ENCODE measurements around the gene TTC39A. TPM values are rescaled to one million over a fixed set of nuclear protein-coding genes. Genes with fewer than 3 reads are reported as not detected.
"Not testable (repeated sequence)": the region's sequence is repeated elsewhere in the genome, so short reads cannot be mapped to it uniquely, and the experiment has no call there.

The TTC39A gene
- total RNA-seq, 3 donors from 2014 or later (not counting 1 experiment from before 2014, with no cell fraction given): 0.38 TPM; not detected in 2

DNA sequence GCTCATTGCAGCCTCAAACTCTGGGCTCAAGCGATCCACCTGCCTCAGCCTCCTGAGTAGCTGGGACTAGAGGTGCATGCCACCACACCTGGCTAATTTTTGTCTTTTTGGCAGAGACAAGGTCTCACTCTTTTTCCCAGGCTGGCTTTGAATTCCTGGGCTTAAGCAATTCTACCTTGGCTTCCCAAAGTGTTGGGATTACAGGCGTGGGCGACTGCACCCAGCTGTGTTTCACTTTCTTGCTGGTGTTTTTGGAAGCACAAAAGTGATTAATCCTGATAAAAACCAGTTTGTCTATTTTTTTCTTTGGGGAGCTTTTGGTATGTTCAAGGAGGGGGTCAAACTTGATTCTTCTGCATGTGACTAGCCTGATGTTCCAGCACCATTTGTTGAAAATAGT lies 75.0 kb downstream of the TTC39A start:
- no peak for ATAC-seq
- intact Hi-C loops (cut with micrococcal nuclease): no loop called here
- H3K27me3 ChIP-seq (ENCODE audit: control insufficient read depth, insufficient read depth, low read length): no peaks in the 10 kb centered on the region
- Mint-ChIP-seq H3K27ac (no peak overlapping the region), H3K36me3 (no peaks in the 10 kb centered on the region), H3K4me1 (peaks cover 38 to 40% of the 10 kb centered on the region in 2 donors), H3K4me3 (no peak overlapping the region), H3K9me3 (no peaks in the 10 kb centered on the region), H3K27me3 (ENCODE audit: low read depth in 2 of 2) (no peaks in the 10 kb centered on the region)
- H3K27ac ChIP-seq (ENCODE audit: low read length): no peak overlapping the region
- TF ChIP-seq, protein P1, sequence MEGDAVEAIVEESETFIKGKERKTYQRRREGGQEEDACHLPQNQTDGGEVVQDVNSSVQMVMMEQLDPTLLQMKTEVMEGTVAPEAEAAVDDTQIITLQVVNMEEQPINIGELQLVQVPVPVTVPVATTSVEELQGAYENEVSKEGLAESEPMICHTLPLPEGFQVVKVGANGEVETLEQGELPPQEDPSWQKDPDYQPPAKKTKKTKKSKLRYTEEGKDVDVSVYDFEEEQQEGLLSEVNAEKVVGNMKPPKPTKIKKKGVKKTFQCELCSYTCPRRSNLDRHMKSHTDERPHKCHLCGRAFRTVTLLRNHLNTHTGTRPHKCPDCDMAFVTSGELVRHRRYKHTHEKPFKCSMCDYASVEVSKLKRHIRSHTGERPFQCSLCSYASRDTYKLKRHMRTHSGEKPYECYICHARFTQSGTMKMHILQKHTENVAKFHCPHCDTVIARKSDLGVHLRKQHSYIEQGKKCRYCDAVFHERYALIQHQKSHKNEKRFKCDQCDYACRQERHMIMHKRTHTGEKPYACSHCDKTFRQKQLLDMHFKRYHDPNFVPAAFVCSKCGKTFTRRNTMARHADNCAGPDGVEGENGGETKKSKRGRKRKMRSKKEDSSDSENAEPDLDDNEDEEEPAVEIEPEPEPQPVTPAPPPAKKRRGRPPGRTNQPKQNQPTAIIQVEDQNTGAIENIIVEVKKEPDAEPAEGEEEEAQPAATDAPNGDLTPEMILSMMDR (IDR thresholded peaks at IDR 0.05): no peak
- H3K4me3 ChIP-seq (ENCODE audit: low read length): no peak overlapping the region
- H3K36me3 ChIP-seq (ENCODE audit: control insufficient read depth, insufficient read depth, low read length): no peaks in the 10 kb centered on the region
- no peaks in the 10 kb centered on the region for H3K9me3 ChIP-seq (ENCODE audit: control insufficient read depth, insufficient read depth, low read length)
- DNase-seq: no peak
- 96% methylated on average over 3 of the region's 3 CpGs for WGBS (ENCODE audit: insufficient coverage)
- H3K4me1 ChIP-seq (ENCODE audit: control insufficient read depth, insufficient read depth, low read length): peaks cover 5% of the 10 kb centered on the region

DNA sequence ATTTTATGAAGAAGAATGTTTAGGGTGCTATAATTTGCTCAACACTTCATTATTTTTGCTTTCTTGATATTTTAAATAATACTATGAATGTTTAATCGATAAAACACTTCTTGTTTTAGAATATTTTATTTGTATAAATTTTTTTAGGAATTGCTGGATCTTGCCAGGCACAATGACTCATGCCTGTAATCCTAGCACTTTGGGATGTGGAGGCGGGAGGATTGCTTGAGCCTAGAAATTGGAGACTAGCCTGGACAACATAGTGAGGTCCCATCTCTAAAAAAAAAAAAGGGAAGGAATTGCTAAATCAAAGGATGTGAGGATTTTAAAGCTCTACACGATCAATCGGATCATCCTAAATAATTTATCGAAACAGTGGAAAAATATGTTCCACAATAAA lies 76.7 kb downstream of the TTC39A start:
- TF ChIP-seq, protein P1 (IDR thresholded peaks at IDR 0.05): no peak
- ATAC-seq (no peak), DNase-seq (no peak)
- no peaks in the 10 kb centered on the region for H3K27me3 ChIP-seq (ENCODE audit: control insufficient read depth, insufficient read depth, low read length)
- Mint-ChIP-seq H3K4me1 (peaks cover 30 to 36% of the 10 kb centered on the region in 2 donors), H3K36me3 (no peaks in the 10 kb centered on the region), H3K27me3 (ENCODE audit: low read depth in 2 of 2) (no peaks in the 10 kb centered on the region), H3K4me3 (no peak overlapping the region), H3K27ac (no peak overlapping the region), H3K9me3 (no peaks in the 10 kb centered on the region)
- no peaks in the 10 kb centered on the region for H3K36me3 ChIP-seq (ENCODE audit: control insufficient read depth, insufficient read depth, low read length)
- intact Hi-C loops (cut with micrococcal nuclease): no loop called here
- H3K9me3 ChIP-seq (ENCODE audit: control insufficient read depth, insufficient read depth, low read length): no peaks in the 10 kb centered on the region
- no peak overlapping the region for H3K27ac ChIP-seq (ENCODE audit: low read length)
- peaks cover 5% of the 10 kb centered on the region for H3K4me1 ChIP-seq (ENCODE audit: control insufficient read depth, insufficient read depth, low read length)
- 100% methylated on average over 1 of the region's 5 CpGs for WGBS (ENCODE audit: insufficient coverage)
- H3K4me3 ChIP-seq (ENCODE audit: low read length): no peak overlapping the region

DNA sequence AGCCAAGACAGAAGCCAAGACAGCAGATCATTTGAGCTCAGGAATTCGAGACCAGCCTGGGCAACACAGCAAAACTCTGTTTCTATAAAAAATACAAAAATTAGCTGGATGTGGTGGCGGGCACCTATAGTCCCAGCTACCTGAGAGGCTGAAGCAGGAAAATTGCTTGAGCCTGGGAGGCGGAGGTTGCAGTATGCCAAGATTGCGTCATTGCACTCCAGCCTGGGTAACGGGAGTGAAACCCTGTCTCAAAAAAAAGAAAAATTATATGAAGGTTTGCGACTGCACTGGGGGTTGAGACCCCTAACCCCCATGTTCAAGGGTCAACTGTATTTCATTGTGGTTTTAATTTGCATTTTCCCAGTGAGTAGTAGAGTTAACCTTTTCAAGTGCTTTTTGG lies 78.0 kb downstream of the TTC39A start:
- no peaks in the 10 kb centered on the region for H3K9me3 Mint-ChIP-seq
- no peaks in the 10 kb centered on the region for H3K9me3 ChIP-seq (ENCODE audit: control insufficient read depth, insufficient read depth, low read length)
- WGBS (ENCODE audit: insufficient coverage): 99% methylated on average over 6 of the region's 6 CpGs
- H3K4me3 Mint-ChIP-seq: no peak overlapping the region
- DNase-seq (no peak), ATAC-seq (no peak)
- H3K36me3 ChIP-seq (ENCODE audit: control insufficient read depth, insufficient read depth, low read length): no peaks in the 10 kb centered on the region
- H3K36me3 Mint-ChIP-seq: no peaks in the 10 kb centered on the region
- TF ChIP-seq, protein P1 (IDR thresholded peaks at IDR 0.05): no peak
- peaks cover 6% of the 10 kb centered on the region for H3K4me1 ChIP-seq (ENCODE audit: control insufficient read depth, insufficient read depth, low read length)
- no peaks in the 10 kb centered on the region for H3K27me3 Mint-ChIP-seq (ENCODE audit: low read depth in 2 of 2)
- intact Hi-C loops (cut with micrococcal nuclease): no loop called here
- H3K4me1 Mint-ChIP-seq: peaks cover 31 to 33% of the 10 kb centered on the region in 2 donors
- no peak overlapping the region for H3K27ac Mint-ChIP-seq
- H3K27ac ChIP-seq (ENCODE audit: low read length): no peak overlapping the region
- no peaks in the 10 kb centered on the region for H3K27me3 ChIP-seq (ENCODE audit: control insufficient read depth, insufficient read depth, low read length)
- H3K4me3 ChIP-seq (ENCODE audit: low read length): no peak overlapping the region

DNA sequence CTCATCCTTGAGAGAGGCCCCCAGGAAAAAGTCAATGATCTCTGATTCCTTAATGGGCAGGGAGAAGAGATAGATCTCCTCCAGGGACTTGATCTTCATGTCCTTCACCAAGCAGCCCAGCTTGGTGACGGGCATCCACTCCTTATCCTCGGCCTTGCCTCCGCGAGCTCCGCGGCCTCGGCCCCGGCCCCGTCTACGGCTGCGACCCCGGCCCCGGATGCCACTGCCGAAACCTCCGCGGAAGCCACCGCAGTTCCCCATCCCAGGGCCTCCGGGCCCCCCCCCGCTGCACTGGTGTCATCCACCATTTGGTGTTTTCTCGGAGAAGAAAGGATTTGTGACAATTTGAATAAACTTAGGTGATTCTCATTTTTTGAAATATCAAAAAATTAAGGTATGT lies 79.2 kb downstream of the TTC39A start:
- H3K9me3 ChIP-seq (ENCODE audit: control insufficient read depth, insufficient read depth, low read length); H3K9me3 Mint-ChIP-seq; H3K4me3 Mint-ChIP-seq; H3K27ac ChIP-seq (ENCODE audit: low read length); H3K27ac Mint-ChIP-seq; H3K36me3 ChIP-seq (ENCODE audit: control insufficient read depth, insufficient read depth, low read length); ATAC-seq; H3K27me3 Mint-ChIP-seq (ENCODE audit: low read depth in 2 of 2); DNase-seq; H3K4me1 ChIP-seq (ENCODE audit: control insufficient read depth, insufficient read depth, low read length); H3K36me3 Mint-ChIP-seq; intact Hi-C loops (cut with micrococcal nuclease); H3K27me3 ChIP-seq (ENCODE audit: control insufficient read depth, insufficient read depth, low read length); H3K4me3 ChIP-seq (ENCODE audit: low read length): not testable (repeated sequence)
- 98% methylated on average over 20 of the region's 20 CpGs for WGBS (ENCODE audit: insufficient coverage)
- peaks cover 38 to 42% of the 10 kb centered on the region in 2 donors for H3K4me1 Mint-ChIP-seq

DNA sequence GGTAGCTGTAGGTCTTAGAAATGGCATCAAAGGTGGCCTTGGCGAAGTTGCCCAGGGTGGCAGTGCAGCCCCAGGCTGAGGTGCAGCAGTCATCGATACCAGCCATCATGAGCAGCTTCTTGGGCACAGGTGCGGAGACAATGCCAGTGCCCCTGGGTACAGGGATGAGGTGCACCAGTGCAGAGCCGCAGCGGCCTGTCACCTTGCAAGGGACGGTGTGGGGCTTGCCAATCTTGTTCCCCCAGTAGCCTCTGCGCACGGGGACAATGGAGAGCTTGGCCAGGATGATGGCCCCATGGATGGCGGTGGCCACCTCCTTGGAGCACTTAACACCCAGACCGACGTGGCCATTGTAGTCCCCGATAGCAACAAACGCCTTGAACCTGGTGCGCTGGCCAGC lies 79.6 kb downstream of the TTC39A start:
- H3K36me3 Mint-ChIP-seq; H3K27ac ChIP-seq (ENCODE audit: low read length); ATAC-seq; H3K27ac Mint-ChIP-seq; intact Hi-C loops (cut with micrococcal nuclease); H3K4me1 ChIP-seq (ENCODE audit: control insufficient read depth, insufficient read depth, low read length); H3K27me3 Mint-ChIP-seq (ENCODE audit: low read depth in 2 of 2); H3K4me3 Mint-ChIP-seq; DNase-seq; H3K9me3 ChIP-seq (ENCODE audit: control insufficient read depth, insufficient read depth, low read length); H3K27me3 ChIP-seq (ENCODE audit: control insufficient read depth, insufficient read depth, low read length); H3K36me3 ChIP-seq (ENCODE audit: control insufficient read depth, insufficient read depth, low read length); H3K9me3 Mint-ChIP-seq; H3K4me3 ChIP-seq (ENCODE audit: low read length): not testable (repeated sequence)
- peaks cover 38 to 42% of the 10 kb centered on the region in 2 donors for H3K4me1 Mint-ChIP-seq
- 97% methylated on average over 14 of the region's 14 CpGs for WGBS (ENCODE audit: insufficient coverage)
